SKM-1 treated with dmso at 0.1 percent for 144 hours (cell line): ENCODE measurements around the gene KRT86.
A peak's percentile ranks its signal among the peaks of the same experiment; 100 is the strongest.
"Not testable (repeated sequence)": the region's sequence is repeated elsewhere in the genome, so short reads cannot be mapped to it uniquely, and the experiment has no call there.

Source experiments
- DNase-seq: peaks from one replicate; lab custom pipeline; 2025; ENCODE audit not compliant: unreplicated experiment; lab: John Stamatoyannopoulos, UW

KRT86 gene

GRCh38 chr12:52313461-52313860 lies 39.0 kb downstream of the KRT86 start:
- DNase-seq = no peak

- DNase-seq = no peak
These were observed 39.5 kb downstream of the KRT86 start for GRCh38 chr12:52313926-52314325.

GRCh38 chr12:52314511-52314910 lies 40.1 kb downstream of the KRT86 start:
- DNase-seq = no peak

- not testable (repeated sequence) for DNase-seq
These were observed 41.3 kb downstream of the KRT86 start for GRCh38 chr12:52315721-52316120.

GRCh38 chr12:52316290-52316689 lies 41.8 kb downstream of the KRT86 start:
- no peak for DNase-seq

GRCh38 chr12:52316701-52317100 lies 42.3 kb downstream of the KRT86 start:
- DNase-seq = no peak

GRCh38 chr12:52317468-52318052 lies 43.1 kb downstream of the KRT86 start:
- DNase-seq = no peak

GRCh38 chr12:52318241-52318990 lies 44.0 kb downstream of the KRT86 start:
- no peak for DNase-seq

GRCh38 chr12:52319097-52319496 lies 44.7 kb downstream of the KRT86 start:
- no peak for DNase-seq

- no peak for DNase-seq
These were observed 46.4 kb downstream of the KRT86 start, which contains the start of gene KRT83 for GRCh38 chr12:52320784-52321400. TSS of gene KRT83 (minus strand) at chr12:52321398. CDS start at chr12:52321335, 63 bp downstream.

- DNase-seq = no peak
These were observed 47.0 kb downstream of the KRT86 start for GRCh38 chr12:52321418-52321817.

GRCh38 chr12:52322069-52322468 lies 47.6 kb downstream of the KRT86 start:
- no peak for DNase-seq

GRCh38 chr12:52323001-52323400 lies 48.6 kb downstream of the KRT86 start:
- DNase-seq = no peak

GRCh38 chr12:52323416-52324152 lies 49.1 kb downstream of the KRT86 start:
- no peak for DNase-seq

GRCh38 chr12:52324153-52324444 lies 49.7 kb downstream of the KRT86 start:
- DNase-seq = no peak

GRCh38 chr12:52327052-52327829 lies 52.8 kb downstream of the KRT86 start:
- peak; percentile 28 for DNase-seq

- DNase-seq = no peak
These were observed 53.5 kb downstream of the KRT86 start for GRCh38 chr12:52327830-52328500.

- DNase-seq = no peak
These were observed 56.6 kb downstream of the KRT86 start for GRCh38 chr12:52331039-52331438.

- DNase-seq = no peak
These were observed 57.4 kb downstream of the KRT86 start for GRCh38 chr12:52331833-52332232.

GRCh38 chr12:52332381-52332780 lies 57.9 kb downstream of the KRT86 start:
- no peak for DNase-seq
